H1 (cell line): ENCODE measurements around the gene PROSER2. TPM values are rescaled to one million over a fixed set of nuclear protein-coding genes. Genes with fewer than 3 reads are reported as not detected.

Experiments used
- BACH1 ChIP-seq: IDR thresholded peaks from 2 replicates; pipeline ENCODE4 v1.6.1; 2012; ENCODE audit warnings: low read length, improper control_type of control experiment
- E2F6 ChIP-seq: IDR thresholded peaks from 2 replicates; pipeline ENCODE4 v1.6.1; 2012; ENCODE audit warnings: inconsistent platforms
- GTF2F1 ChIP-seq: IDR thresholded peaks from 2 replicates; pipeline ENCODE4 v1.6.1; 2012; ENCODE audit warnings: low read depth, low read length, improper control_type of control experiment, borderline replicate concordance
- RFX5 ChIP-seq: IDR thresholded peaks from 2 replicates; pipeline ENCODE4 v1.6.1; 2011; ENCODE audit warnings: low read depth, low read length, improper control_type of control experiment, borderline replicate concordance
- SAP30 ChIP-seq: fragments of 300-600 bp; sonication (generic); IDR thresholded peaks from 2 replicates; pipeline ENCODE4 v1.7.1; 2012; ENCODE audit warnings: low read length, moderate library complexity, mild to moderate bottlenecking, inconsistent platforms; ENCODE audit not compliant: insufficient read depth, insufficient replicate concordance
- SP4 ChIP-seq: IDR thresholded peaks from 2 replicates; pipeline ENCODE4 v1.6.1; 2012; ENCODE audit warnings: low read length, inconsistent platforms
- TAF1 ChIP-seq: IDR thresholded peaks from 2 replicates; pipeline ENCODE4 v1.6.1; 2011; ENCODE audit warnings: mild to moderate bottlenecking, low read depth, low read length
- TCF12 ChIP-seq: IDR thresholded peaks from 2 replicates; pipeline ENCODE4 v1.6.1; 2011; ENCODE audit warnings: low read depth, mild to moderate bottlenecking, low read length
- polyA plus RNA-seq, 7 experiments: library from polyadenylated mRNA; depleted of rRNA in 3 of 7; stranded (reverse) in 5 of 7; unstranded in 2 of 7; fragments of >200 nt in 5 of 7; fragments of 200-250 nt in 2 of 7; gene quantifications; 1 replicate in 5 of 7; 2 replicates in 1 of 7; 4 replicates in 1 of 7; pipeline versions ENCODE4 v1.2.1 to v1.2.3, GENCODE V29; 2011 to 2013; ENCODE audit warnings: missing spikeins in 2 of 7, mixed read lengths in 2 of 7
- total RNA-seq: library from RNA; stranded (reverse); fragmentation: NEBNext Ultra II Directional; extraction: Animal tissue kit (Norgen Biotek cat#: 25700); gene quantifications from 2 replicates; pipeline ENCODE4 v1.2.1, GENCODE V29; 2021

PROSER2 gene
- total and polyA plus RNA-seq, 2 of the 8 experiments (the other 6 are each of a cell fraction or from before 2014, with no cell fraction given), result 3.9 to 13.7 TPM

DNA sequence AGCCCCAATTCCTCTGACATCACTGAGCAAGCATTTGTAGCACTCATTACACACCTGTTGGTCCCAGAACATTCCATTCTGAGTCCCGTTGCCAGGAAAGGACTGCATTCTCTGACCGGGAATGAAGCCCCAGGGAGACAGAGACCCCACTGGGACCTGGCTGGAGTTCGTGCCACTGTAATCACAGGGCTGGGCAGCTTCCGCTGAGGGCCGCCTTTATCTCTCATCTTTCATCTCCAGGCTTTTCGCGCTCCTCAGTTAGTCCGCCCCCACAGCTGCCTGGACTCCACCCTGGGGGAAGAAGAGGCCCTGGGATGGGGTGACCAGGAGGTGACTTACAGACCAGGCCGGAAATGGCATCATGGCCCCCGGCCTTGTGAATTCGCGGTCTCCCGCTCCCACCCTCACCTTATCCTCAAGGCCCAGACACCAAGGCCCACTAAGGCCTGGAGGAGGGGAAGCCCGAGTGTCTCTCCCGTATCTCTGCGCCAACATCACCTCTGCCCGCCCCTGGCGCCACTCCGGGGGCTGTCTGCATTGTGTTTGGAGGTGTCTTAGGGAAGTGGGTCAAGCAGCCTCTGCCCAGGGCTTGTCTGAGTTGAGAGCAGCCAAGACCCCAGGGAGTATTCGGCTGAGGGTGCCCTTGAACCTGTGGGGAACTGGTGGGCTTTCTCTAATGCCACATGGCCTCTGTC lies 75.4 kb downstream of the PROSER2 start (continued):
- TF ChIP-seq GTF2F1 (no peak), TCF12 (no peak), RFX5 (no peak), E2F6 (no peak), SAP30 (no peak), TAF1 (no peak), SP4 (no peak), BACH1 (no peak)
